ENCODE results near the gene ENDOD1.

The ENDOD1 gene

DNA sequence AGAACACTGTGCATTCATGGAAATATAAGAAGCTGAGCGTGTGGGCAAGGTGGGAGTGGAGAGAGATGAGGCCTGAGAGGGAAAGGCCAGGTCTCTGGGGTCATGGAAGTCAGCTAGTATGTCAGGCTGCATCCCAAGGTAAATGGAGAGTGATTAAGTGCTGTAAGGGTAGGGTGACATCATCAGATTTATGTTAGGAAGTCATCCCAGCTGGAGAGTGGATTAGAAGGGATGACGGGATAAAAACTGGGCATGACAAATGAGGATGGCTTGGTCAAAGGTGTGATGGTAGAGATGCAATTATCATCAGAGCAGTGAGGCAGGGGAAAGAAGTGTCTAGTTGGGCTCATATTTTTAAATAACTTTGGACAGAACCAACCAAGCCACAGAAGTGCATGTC, 3.5 kb upstream of the ENDOD1 start:
- H3K4me3 ChIP-seq (ENCODE audit: low read depth, low read length), result no peak overlapping the region
- TF ChIP-seq, protein P1, sequence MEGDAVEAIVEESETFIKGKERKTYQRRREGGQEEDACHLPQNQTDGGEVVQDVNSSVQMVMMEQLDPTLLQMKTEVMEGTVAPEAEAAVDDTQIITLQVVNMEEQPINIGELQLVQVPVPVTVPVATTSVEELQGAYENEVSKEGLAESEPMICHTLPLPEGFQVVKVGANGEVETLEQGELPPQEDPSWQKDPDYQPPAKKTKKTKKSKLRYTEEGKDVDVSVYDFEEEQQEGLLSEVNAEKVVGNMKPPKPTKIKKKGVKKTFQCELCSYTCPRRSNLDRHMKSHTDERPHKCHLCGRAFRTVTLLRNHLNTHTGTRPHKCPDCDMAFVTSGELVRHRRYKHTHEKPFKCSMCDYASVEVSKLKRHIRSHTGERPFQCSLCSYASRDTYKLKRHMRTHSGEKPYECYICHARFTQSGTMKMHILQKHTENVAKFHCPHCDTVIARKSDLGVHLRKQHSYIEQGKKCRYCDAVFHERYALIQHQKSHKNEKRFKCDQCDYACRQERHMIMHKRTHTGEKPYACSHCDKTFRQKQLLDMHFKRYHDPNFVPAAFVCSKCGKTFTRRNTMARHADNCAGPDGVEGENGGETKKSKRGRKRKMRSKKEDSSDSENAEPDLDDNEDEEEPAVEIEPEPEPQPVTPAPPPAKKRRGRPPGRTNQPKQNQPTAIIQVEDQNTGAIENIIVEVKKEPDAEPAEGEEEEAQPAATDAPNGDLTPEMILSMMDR (IDR thresholded peaks at IDR 0.05; ENCODE audit: low read depth, low read length), result no peak

DNA sequence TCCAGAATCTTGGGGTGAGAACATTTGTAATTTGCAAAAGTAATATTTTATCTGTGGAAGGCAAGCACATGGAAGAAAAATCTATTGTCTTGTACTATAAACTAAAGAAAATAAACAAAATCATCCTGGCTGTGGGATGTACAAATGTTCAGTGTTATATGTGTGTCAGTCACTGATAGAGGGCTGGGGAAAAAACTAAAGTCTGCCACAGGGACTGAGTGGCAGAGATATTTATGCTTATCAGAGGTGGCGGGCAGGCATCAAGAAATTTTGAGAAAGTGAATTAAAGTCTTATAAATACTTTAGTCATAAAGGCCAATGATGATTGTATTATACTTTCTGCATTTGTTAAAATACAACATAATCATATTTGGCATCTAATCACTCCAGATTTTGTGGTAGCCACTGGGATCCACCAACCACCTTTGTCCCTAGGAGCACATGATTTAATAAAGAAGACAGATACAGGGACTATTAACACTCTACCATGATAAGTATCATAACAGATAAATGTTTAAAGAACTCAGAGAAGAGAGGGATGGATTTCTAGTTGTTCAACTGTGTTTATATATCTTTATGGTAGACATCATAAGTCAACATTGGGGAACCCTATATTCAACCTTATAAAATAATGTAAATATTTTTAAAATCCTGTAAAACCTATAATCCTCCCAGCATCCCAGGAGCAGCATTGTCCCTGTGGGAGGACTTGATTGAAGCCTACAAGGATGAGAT, 2.6 kb upstream of the ENDOD1 start:
- TF ChIP-seq, protein P1 (IDR thresholded peaks at IDR 0.05; ENCODE audit: low read depth, low read length), result no peak
- H3K4me3 ChIP-seq (ENCODE audit: low read depth, low read length), result no peak overlapping the region

DNA sequence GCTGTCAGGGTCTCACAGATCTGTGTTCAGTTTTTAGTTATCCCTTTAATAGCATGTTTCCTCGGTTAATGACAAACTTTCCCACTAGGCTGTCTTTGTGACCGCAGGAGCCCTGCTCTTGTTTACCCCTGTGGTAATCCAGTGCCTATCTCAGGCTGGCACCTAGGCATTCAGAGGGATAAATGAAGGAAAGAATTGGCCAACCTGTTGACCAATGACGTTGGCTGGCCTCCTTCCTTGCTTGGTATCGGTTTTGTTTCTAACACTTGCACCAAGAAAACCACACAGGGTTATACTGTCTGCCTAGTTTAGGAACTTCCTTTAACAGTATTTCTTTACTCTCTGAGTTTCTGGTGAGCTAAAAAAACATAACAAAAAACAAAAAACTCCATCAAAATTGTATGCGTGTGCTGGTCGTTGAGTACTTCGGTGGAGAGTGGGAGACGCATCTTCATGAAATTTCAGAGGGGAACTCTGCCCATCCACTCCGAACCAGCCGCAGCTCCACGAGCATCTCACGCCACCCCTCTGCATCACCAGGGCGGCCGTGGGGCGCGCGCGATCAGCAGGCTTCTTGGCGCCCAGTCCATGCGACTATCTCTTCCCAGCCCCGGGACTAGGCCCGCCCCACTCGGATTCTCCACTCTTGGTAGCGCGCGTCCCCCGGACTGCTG, 563 bp upstream of the ENDOD1 start:
- TF ChIP-seq, protein P1 (IDR thresholded peaks at IDR 0.05; ENCODE audit: low read depth, low read length), result no peak
- H3K4me3 ChIP-seq (ENCODE audit: low read depth, low read length), result peak overlapping the region; percentile 56

DNA sequence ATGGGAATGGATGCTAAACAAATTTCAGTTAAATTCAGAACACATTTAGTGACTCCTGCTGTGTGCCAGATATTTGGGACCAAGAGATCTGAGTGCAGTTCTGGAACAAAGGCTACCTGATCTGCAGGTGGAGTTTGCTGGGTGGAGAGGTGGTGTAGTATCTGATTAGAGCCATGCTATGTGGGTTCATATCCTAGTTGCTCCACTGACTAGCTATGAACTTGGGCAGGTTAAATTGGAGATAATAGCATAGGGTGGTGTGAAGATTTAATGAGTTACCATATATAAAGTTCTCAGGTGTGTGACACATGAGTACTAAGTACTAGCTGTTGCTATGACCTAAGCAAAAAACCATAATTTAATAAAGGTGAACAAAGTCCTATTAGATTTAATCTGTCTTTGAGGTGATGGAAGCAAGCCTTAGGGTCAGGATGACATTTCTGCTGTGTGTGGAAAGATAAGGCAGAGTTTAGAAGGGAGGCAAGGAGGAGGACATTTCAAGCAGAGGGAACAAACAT, 2.1 kb downstream of the ENDOD1 start:
- TF ChIP-seq, protein P1 (IDR thresholded peaks at IDR 0.05; ENCODE audit: low read depth, low read length), result no peak
- H3K4me3 ChIP-seq (ENCODE audit: low read depth, low read length), result no peak overlapping the region

DNA sequence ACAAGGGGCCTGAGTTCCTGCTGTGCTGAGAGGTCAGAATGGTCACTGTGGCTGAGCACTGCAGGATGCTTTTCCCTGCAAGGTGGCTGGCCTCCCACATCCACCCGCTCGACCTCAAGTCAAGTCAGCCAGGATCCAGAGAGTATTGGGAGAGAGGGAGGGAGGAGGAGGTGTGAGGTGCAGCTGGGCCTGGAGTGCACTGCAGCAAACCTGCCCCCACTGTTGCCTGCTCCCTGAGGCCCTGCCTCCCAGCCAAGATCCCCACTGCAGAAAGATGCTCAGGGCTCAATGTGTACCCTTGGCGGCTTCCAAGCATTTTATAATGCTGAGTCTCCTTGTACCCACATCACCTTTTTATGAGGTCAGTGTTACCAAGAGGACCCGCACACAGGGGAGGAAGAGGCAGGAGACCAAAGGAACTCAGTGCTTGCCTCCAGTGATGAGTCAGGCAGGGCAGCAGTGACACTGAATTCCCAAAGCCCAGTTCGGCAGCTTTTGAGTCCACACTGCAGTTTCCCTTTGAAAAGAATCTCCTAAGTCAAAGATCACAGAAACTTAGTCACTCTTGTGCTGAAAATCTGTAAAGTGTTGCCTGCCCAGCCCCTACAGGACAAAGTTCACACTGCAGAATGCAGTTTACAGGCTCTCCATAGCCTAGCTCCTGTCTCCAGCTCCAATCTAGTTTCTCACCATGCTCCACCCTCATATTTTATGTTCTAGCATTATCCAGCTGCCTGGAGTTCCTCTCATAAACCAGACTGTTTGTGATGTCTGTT, 3.1 kb downstream of the ENDOD1 start:
- no peak overlapping the region for H3K4me3 ChIP-seq (ENCODE audit: low read depth, low read length)
- TF ChIP-seq, protein P1 (IDR thresholded peaks at IDR 0.05; ENCODE audit: low read depth, low read length), result peak; percentile 23; the same call in 1 of the 2 replicates

DNA sequence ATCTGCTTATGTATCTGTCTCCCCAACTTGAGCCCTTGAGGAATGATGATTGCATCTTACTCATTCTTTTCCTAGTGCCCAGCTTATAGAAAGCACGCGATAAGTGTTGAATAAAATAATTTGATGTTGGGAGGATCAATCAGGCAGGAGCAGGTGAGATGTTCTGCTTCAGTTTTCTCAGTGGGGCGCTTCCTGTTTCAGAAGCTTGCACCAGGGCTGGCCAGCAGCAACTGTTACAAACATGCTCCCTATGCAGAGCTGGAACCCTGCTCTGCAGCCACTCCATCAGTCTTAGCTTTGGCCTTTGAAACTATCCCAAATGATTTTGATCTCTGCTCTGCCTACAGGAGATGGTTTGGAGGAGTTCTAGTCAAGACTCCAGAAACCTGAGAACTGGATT, 3.9 kb downstream of the ENDOD1 start:
- H3K4me3 ChIP-seq (ENCODE audit: low read depth, low read length), result no peak overlapping the region
- TF ChIP-seq, protein P1 (IDR thresholded peaks at IDR 0.05; ENCODE audit: low read depth, low read length), result no peak
